ENCODE results near the gene COL25A1.

COL25A1 gene

DNA sequence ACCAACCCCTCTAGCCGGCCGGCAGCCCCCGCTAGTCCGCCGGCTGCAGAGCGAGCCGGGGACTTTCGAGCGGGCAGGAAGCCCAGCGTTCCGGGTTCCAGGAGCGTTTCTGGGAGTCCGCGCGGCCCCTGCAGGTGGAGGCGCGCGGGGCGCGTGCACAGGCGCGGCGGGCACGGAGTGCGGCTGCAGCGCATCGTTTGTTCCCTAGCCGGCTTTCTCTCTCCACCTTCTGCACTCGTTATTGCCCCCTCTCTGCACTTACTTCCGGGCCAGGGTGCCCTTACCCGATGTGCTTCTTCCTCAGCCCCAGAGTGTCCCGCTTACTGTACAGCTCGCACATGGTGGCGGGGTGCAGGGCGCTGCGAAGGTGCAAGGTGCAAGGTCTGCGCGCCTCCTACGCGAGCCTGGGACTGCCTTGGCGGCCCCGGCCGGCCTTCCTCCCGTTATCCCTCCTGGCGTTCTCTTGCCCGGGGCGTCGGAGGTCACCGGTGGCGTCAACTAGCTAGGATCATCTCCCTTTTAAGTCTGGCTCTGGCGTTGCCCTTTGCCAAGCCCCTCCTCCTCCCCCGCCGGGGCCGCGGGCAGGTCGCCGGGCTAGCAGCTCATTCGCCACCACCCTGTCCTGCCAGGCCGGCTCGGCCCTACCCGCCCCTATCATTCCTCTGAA is 539.8 kb downstream of the COL25A1 start, which contains the start of gene ETNPPL:
TSS of gene ETNPPL (minus strand) at position 495 of the 667 bp plus-strand sequence. CDS start at position 340, 155 bp downstream.
- H3K9ac ChIP-seq (ENCODE audit: low read length), result peak within 1 kb of the TSS; percentile 48
- no peaks in the 10 kb centered on the region for H3K9me3 ChIP-seq (ENCODE audit: control insufficient read depth, low read depth, low read length)
- peaks cover 29% of the 10 kb centered on the region for H3K27me3 ChIP-seq (ENCODE audit: control insufficient read depth, insufficient read depth, low read length)
- H3K4me3 ChIP-seq (ENCODE audit: low read length), result peak within 1 kb of the TSS; percentile 91
- H3K36me3 ChIP-seq (ENCODE audit: control insufficient read depth, low read depth, low read length), result no peaks in the 10 kb centered on the region
- peaks cover 5% of the 10 kb centered on the region for H3K4me1 ChIP-seq (ENCODE audit: control insufficient read depth, low read depth, low read length)
- no peak within 1 kb of the TSS for H3K27ac ChIP-seq (ENCODE audit: low read length)
